Dermis microvascular lymphatic vessel endothelial cell (primary cell): Measurements from ENCODE around the gene CHN1. TPM values are rescaled to one million over a fixed set of nuclear protein-coding genes. Genes with fewer than 3 reads are reported as not detected.
A peak's percentile ranks its signal among the peaks of the same experiment; 100 is the strongest.

Experiments
- DNase-seq, 2 donors: peaks; one replicate each; pipeline versions ENCODE4 v3.0.0 to v3.0.0-alpha.2; 2010; ENCODE audit warnings: low read depth in 2 of 2
- total RNA-seq: library from RNA; depleted of rRNA; stranded (reverse); fragments of >200 nt; gene quantifications from 2 replicates; pipeline ENCODE4 v1.2.1, GENCODE V29; 2014

CHN1 gene
- total RNA-seq, 1 donor from 2014 or later, result 9.8 TPM

DNA sequence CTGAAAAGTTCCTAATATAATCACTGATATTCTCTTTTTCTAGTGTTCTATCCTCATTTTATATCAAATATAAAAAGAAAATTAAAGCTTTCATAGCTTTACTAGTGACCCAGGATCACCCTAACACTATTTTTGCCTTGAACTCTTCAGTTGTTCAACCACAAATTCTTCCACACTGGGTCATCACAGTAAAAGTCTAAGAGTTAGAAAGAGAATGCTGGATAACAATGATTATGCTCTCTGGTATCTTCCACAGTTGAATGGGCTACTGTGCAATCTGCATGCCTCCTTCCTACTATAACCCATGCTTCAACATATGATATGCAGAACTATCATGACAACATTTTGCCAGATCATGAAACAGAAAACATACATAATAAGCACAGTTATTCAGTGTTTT, 32.3 kb downstream of the CHN1 start:
- no peak for DNase-seq

DNA sequence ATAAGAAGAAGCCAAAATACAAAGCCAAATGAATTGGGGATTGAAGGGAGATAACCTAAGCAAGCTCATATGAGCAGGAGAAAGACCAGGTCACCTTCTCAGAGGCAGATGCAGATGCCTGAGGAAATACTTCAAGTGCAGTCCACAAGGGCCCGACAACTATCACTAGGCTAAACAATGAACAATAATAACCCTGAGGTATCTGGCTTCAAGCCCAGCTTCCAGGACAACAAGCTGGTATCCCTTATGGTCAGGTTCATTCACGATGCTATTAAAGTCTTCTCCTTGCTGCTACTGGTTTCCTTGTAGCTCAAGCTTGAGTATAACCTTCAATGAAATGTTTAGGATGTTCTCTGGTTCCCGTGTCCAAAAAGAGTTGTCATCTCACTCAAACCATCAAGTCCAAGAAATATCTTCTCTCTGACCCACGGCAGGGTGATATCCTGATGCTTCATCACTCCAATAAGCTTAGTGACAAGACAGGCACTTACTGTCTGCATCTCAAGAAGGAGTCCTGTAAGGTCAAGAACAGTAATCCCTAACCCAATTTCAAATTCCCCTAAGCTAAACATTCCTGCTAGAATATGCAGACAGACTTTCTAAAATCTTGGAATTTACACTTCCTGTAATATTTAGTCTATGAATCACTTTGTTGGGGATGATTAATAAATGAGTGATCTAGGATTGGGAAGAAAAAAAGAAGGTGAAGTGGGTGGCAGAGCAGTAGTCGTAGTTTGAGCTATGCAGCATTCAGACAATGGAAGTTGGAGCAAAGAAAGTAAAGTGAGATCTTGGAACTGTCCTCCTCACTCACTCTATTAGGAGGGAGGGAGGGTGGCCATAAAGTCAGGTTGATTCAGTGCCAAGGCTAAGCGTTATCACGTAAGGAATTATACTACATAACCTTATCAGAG, 33.1 kb downstream of the CHN1 start:
- DNase-seq, result peak; percentile 61 to 93

DNA sequence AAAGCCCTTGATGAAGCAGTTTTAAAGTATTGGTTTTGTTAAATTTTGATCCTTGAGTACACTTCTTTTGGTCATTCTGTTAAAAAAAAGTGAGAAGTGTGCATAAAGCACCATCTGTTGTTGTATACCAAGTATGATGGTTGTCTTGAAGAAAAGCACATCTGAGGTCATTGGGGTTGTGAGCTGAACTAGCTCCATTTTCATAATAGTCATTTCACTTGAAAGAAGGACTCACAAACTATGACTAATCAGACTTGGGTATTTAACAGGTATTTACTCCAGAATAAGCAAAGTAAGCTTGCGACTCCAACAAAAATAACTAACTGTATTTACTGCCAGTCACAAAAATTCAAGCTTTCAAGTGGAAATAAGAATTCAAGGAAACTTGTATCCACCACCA, 35.1 kb downstream of the CHN1 start:
- no peak for DNase-seq

DNA sequence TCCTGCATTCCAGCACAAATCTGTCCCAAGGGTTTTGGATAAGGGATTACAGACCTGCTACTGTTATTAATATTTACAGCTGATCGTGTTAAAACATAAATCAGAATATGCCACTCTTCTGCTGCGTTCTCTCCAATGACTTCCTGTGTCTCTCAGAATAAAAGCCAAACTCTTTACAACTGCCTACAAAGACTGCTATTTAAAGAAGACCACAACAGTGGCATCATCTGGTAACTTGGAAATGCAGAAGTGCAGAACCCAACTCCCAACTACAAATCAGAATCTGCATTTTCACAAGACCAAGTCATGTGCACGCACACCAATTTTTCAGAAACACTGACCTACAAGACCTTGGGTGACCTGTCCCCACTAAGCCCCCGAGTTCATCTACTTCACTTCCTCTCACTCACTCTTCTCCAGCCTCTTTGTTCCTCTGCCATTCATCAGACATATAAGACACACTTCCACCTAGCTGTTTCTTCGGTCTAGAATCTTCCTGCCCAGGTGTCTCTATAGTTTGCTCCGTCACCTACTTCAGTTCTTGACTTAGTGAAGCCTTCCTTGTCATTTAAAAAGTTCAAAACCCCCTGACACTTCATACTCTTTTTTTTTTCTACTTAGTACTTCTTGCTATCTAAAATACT, 36.0 kb downstream of the CHN1 start:
- DNase-seq, result no peak

DNA sequence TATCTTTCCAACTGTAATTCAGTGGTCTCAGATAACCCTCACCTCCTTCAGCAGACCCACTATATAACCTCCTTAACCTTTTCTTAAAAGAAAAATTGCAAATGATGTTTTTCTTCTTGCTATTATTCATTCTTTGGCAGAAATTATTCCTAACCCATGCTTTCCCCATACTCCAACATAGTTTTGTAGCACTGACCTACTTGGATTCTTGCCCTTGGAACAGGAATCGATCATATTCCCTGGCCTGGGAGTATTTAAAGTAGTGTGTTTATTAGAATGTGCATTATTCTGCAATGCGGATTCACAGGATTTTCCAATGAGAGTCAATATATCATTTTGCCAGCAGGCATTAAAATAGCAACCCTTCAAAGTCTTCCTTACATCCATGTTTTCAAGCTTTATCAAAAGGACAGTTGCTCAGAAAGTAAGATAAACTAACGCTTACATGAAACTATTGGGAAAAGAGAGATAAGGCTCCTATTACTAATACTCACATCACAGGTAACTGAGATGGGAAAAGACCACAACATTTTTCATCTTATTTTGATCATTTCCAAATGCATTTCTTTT, 37.4 kb downstream of the CHN1 start:
- DNase-seq, result no peak

DNA sequence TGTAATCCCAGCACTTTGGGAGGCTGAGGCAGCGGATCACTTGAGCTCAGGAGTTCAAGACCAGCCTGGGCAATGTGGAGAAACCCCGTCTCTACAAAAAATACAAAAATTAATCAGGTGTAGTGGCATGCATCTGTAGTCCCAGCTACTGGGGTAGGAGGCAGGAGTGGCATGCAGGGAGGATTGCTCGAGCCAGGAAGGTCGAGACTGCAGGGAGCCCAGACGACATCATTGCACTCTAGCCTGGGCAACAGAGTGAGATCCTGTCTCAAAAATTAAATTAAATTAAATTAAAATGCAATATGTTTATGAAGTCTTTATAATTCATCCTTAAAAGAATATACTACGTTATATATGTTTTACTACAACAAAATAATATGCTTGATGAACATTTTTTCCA, 38.1 kb downstream of the CHN1 start:
- no peak for DNase-seq

DNA sequence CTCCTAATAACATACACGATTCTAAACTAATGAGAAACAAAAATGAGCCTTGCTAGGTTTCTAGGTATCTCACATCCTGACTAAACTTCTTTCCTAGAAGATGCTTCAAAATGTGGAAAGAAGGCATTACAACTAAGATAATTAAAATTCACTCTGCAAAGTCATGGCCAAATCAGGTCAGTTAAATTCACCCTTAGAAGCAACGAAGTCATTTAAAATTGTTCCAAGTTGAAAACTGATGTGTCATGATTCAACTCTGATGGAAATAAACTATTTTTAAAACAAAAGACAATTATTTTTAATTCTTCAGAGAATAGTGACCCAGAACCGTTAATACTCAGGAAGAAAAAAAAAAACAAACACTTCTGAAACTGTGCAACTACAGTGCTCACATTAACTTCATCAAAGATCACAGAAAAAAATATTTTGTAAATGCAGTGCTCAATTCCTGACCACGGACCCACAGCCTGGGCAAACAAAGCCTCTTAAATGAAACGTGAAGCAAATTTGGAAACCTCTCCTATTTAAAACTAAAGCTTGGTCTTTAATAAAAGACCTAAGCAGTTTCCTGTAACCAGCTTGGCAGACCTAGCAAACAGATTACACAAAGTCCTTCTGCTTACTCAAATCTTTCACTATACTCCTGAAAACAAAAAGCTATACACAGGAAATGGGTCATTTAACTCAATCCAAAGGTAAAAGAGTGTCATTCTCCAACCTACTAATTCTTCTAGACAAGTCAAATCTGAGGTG, 39.0 kb downstream of the CHN1 start:
- peak in 1 of 2 donors; percentile 53 for DNase-seq

DNA sequence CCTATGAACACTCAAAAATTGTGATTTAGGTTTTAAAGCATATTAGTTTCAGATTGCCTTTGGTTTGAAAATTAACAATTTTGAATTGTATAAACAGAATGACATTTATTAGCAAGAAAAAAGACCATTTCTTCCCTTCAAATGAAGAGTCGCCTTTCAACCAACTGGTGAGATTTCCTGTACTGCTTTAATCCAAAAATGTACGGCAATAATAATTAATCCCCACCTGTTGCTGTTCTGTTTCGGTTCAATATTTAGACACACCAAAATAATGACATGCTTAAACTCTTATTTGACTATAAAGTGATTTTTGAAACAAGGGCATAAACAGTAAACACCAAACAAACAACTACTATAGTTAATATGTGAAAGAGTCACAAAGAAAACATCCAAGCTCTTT, 39.6 kb downstream of the CHN1 start:
- DNase-seq, result no peak

DNA sequence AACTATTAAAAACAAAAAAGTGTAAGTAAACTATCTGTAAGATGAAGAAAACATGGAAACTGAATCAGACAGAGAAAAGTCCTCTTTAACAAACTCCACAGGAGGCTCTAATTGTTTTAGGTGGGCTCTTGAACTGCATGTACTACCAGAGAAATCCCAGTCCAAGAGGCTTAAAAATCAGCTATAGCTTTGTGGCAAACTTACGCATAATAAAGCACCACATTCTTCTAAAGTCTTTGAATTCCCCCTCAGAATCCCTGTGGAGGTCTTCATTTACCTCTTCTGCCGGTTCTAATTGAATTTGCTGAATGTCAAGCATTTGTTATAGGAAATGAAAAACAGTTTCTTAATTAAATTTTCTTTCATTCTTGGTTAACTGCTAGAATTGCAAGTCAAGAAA, 40.8 kb downstream of the CHN1 start:
- no peak for DNase-seq

DNA sequence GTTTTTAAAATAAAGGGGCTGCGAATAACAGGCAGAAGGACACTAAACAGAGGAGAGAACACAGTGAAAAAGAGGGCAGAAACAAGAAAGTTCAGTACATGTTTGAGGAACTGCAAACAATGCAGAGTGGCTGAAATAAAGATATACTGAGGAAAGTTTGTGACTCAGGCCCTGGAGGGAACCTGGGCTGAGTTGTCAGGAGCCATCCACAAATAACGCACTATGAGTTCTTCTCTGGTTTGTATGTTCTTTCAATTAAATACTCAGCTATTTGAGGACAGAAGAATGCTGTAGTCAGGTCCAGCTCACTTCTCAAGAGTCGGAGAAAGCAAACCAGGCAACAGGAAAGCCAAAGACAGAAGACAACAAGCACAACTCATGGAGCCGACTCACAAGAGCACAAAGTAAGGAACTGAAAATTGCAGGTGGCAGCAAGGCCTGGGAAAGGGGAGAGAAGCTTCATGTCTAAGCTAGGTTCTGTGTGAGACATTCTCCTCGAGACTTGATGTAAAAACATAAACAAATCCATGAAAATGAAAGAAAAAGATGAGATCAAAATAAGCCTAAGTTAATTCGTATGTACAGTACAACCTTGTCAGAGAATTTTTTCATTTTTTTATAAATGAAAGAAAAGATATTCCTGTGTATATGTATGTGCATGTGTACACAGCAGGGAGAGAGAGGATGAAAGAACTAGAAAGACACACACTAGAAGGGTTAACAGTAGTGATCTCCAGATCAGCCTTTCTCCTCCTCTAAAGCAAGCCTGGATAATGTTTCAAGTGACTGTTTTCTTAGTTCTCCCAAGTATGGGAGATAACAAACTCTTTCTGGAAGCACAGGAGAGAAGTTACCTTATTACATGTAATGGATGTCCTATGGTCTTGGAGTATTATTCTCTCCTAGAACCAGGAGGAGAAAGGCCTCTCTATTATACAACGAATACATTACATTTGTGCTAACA, 41.5 kb downstream of the CHN1 start:
- DNase-seq, result no peak

DNA sequence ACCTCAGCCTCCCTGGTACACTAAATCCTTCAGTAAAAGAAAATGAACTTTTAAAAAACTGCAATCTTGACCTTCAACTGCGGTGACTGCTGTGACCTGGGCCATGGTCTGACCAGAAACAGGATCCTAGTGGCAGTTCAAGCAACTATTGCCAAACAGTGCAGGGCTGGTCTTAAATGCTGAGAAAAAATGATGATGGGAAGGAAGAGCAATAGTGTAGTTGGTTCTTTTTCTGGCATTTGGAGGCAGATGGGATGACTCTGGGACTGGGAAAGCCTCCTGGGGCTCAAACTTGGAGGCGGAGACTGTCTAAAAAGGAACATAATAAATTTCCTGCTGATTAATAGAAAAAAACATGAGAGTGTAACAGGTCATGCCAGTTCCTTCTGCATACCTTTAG, 45.4 kb downstream of the CHN1 start:
- DNase-seq, result no peak

DNA sequence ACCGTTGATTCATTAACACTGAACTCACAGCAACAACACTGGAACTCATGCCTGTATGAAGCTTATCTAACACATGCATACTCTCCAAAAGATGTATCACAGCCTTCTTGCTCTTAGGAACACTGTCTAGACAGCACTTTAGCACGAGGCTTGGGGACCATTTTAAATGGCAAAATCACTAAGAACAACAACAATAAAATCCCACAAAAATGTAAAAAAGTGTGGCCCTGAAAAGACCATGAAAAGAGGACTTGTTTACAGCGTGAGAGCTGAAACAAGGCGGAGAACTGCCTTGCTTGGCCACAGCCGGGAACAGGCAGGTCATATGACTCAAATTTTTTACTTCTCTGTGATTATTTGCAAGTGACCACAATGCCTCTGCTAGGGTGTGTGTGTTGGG, 48.1 kb downstream of the CHN1 start:
- no peak for DNase-seq

DNA sequence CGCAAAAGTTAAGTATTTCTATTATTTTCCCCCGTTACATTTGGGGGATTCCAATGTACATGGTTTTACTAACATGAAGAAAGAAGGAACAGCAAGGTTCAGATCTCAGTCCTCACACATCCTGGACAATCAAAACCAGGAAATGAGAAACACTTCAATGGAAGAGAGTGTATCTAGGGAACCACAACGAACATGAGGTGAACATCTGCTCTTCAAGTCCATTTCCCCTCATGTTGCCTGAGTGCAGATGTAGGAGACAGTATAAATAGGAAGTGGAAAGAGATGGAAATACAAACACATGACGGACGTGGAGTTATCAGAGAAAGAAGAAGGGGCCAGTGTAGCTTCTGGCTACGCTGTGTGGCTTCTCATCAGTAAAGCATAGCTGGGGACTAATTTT, 52.6 kb downstream of the CHN1 start:
- DNase-seq, result peak; percentile 64 to 82

DNA sequence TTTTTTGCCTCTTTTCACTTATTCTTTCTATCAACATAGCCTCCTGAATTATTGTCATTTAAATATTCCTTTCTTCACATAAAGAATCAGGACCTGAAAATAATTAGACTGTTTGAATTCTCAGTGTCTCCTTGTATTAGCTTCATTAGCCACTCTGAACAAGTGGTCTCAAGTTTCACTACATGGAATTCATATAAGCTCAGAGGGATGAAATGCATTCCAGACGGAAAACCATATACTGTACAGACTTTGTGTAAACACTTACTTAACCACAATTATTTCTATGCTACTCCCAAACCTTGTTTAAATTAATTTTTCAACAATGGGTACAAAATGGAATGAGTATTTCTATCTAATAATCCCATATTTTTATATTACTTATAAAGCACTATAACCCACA, 53.4 kb downstream of the CHN1 start:
- DNase-seq, result no peak

DNA sequence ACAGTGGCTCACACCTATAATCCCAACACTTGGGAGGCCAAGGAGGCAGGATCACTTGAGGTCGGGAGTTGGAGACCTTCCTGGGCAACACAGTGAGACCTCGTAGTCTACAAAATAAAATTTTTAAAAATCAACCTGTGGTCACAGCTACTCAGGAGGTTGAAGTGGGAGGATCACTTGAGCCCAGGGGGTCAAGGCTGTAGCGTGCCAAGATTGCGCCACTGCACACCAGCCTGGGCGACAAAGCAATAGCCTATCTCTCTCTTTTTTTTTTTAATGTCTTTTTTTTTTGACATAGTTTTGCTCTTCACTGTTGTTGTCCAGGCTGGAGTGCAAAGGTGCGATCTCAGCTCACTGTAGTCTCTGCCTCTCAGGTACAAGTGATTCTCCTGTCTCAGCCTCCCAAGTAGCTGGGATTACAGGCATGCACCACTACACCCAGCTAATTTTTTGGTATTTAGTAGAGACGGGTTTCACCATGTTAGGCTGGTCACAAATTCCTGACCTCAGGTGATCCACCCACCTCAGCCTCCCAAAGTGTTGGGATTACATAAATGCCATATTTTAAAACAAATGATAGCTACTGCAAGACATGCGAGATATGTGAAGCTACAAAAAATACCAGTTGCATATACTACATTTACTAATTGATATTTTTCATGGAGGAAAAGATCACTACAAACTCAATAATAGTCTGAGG, 55.0 kb downstream of the CHN1 start:
- DNase-seq, result no peak

DNA sequence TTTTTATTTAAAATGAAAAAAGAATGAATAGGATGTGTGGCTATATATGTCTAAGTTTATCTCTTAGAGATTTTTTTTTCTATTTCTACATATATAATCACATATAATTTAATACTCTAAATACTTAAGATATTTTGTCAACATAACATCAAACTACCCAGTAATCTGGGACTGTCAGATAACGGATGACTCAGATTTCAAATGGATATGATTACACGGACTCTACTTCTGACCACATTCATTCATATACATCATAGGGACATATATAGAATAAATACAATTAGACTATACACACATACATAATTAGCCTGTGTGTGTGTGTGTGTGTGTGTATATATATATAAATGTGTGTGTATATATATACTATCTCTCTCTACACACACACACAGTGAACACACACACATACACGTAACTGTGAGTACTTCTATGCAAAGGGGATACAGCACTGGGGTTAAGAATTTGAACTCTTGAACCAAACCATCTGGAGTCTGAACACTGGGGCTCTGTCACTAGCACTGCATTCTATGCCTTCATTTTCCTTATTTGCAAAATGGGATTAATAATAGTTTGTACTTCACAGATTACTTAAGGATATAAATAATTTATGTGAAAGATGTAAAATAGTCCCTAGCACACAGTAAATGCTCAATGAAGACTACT, 59.5 kb downstream of the CHN1 start:
- DNase-seq, result no peak

DNA sequence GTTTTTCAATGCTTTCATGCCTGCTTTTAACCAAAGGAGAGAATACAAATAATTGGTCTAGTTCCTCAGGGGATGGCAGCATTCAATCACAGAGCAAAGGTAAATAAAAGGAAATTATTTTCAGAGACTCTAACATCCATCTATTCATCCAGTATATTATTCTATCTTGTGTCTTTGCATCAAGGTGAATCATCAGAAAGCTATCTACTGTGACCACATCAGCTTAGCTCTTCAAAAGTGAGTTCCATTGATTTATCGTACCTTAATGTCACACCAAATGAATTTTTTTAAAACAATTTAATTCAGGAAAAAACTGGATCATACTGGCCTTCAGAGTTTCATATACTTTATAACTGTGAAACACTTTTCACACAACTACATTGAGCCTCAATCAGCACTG, 66.1 kb downstream of the CHN1 start:
- peak in 1 of 2 donors; percentile 54 for DNase-seq

DNA sequence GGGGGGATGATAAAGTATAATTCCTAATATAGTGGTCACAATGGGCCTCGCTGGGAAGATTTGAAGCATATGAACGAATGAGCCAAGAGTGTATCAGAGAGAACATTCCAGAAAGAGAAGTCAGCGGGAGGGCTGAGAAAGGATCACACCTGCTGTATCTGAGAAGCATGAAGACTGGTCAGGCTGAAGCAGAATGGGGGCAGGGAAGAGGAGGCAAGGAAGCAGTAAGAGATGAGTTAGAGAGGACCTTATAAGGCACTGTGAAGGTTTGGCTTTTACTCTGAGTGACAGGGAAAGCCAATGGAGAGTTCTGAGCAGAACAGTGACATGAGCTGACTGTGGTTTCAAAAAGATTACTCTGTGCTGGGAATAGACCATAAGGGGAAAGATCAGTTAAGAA, 73.5 kb downstream of the CHN1 start:
- no peak for DNase-seq

DNA sequence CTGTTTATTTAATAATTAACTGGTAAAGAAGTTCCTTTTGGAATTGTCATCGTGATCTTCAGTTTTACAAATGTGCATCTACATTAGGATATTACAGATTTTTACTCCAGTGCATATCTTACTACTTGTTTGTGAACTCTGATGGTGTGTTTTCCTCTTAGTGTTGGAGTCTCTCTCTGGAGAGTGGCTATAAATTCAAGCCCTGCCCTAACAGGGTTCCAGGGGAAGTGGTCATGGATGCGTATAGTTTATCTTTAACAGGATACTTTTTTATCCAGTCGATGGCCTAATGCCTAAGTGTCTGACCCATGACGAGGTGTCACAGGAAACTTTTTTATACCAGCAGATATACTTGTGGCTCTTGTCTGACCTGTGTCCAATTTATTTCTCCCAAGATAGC, 75.4 kb downstream of the CHN1 start:
- no peak for DNase-seq
